Measurements from ENCODE around the gene CYSRT1. TPM values are rescaled to one million over a fixed set of nuclear protein-coding genes. Genes with fewer than 3 reads are reported as not detected.

CYSRT1 gene
- total RNA-seq, 4 donors from 2014 or later, result 0.94 to 2.3 (median 1.3) TPM; not detected in 1

- Histone ChIP-seq H3K4me3 (replicated peaks in 1 of 3) (no peak overlapping the region), H3K36me3 (peaks cover 38 to 55% of the 10 kb centered on the region in 2 donors), H3K9me3 (no peaks in the 10 kb centered on the region), H3K4me1 (no peaks in the 10 kb centered on the region), H3K27me3 (no peaks in the 10 kb centered on the region), H3K27ac (no peak overlapping the region)
- intact Hi-C loops (cut with DNase I), result no loop called here
- DNase-seq, result no peak
- 93 to 95% methylated on average over 17 to 19 of the region's 19 CpGs for WGBS, 2 donors
- TF ChIP-seq POLR2A (IDR thresholded peaks at IDR 0.05), result no peak
- TF ChIP-seq CTCF (IDR thresholded peaks at IDR 0.05), result no peak
Observed at GRCh38 chr9:137178939-137179630, 45.9 kb upstream of the CYSRT1 start.

- TF ChIP-seq CTCF (IDR thresholded peaks at IDR 0.05) (no peak), POLR2A (IDR thresholded peaks at IDR 0.05) (no peak)
- intact Hi-C loops (cut with DNase I), result no loop called here
- 98 to 99% methylated on average over 14 to 17 of the region's 17 CpGs for WGBS, 2 donors
- H3K27me3 ChIP-seq, result no peaks in the 10 kb centered on the region
- H3K4me1 ChIP-seq, result no peaks in the 10 kb centered on the region
- H3K36me3 ChIP-seq, result peaks cover 39 to 62% of the 10 kb centered on the region in 2 donors
- no peaks in the 10 kb centered on the region for H3K9me3 ChIP-seq
- no peak overlapping the region for H3K4me3 ChIP-seq (replicated peaks in 1 of 3)
- H3K27ac ChIP-seq, result no peak overlapping the region
- no peak for DNase-seq
Observed at GRCh38 chr9:137179761-137180160, 45.2 kb upstream of the CYSRT1 start.

GRCh38 chr9:137180491-137180890 is 44.5 kb upstream of the CYSRT1 start:
- H3K4me3 ChIP-seq (replicated peaks in 1 of 3), result no peak overlapping the region
- no peaks in the 10 kb centered on the region for H3K27me3 ChIP-seq
- no peak for TF ChIP-seq POLR2A (IDR thresholded peaks at IDR 0.05)
- no peak for TF ChIP-seq CTCF (IDR thresholded peaks at IDR 0.05)
- no peaks in the 10 kb centered on the region for H3K9me3 ChIP-seq
- WGBS, 2 donors, result 95 to 97% methylated on average over 8 to 16 of the region's 20 CpGs
- H3K36me3 ChIP-seq, result peaks cover 39 to 66% of the 10 kb centered on the region in 2 donors
- H3K4me1 ChIP-seq, result no peaks in the 10 kb centered on the region
- H3K27ac ChIP-seq, result no peak overlapping the region
- no peak for DNase-seq
- intact Hi-C loops (cut with DNase I), result no loop called here

- H3K4me1 ChIP-seq, result peaks cover 3 to 5% of the 10 kb centered on the region in 2 donors
- H3K27ac ChIP-seq, result no peak overlapping the region
- DNase-seq, result no peak
- H3K36me3 ChIP-seq, result peaks cover 39 to 69% of the 10 kb centered on the region in 2 donors
- no peaks in the 10 kb centered on the region for H3K27me3 ChIP-seq
- intact Hi-C loops (cut with DNase I), result no loop called here
- TF ChIP-seq POLR2A (IDR thresholded peaks at IDR 0.05), result no peak
- no peak for TF ChIP-seq CTCF (IDR thresholded peaks at IDR 0.05)
- H3K4me3 ChIP-seq (replicated peaks in 1 of 3), result no peak overlapping the region
- H3K9me3 ChIP-seq, result no peaks in the 10 kb centered on the region
- WGBS, 2 donors, result 92 to 94% methylated on average over 16 of the region's 22 CpGs
Observed at GRCh38 chr9:137181680-137182079, 43.3 kb upstream of the CYSRT1 start.

- intact Hi-C loops (cut with DNase I), result no loop called here
- Histone ChIP-seq H3K27ac (no peak overlapping the region), H3K36me3 (peaks cover 39 to 68% of the 10 kb centered on the region in 2 donors), H3K27me3 (no peaks in the 10 kb centered on the region), H3K9me3 (no peaks in the 10 kb centered on the region), H3K4me1 (peaks cover 15 to 17% of the 10 kb centered on the region in 2 donors), H3K4me3 (replicated peaks in 1 of 3) (no peak overlapping the region)
- TF ChIP-seq POLR2A (IDR thresholded peaks at IDR 0.05), result no peak
- no peak for TF ChIP-seq CTCF (IDR thresholded peaks at IDR 0.05)
- no peak for DNase-seq
- 92 to 100% methylated on average over 6 to 9 of the region's 17 CpGs for WGBS, 2 donors
Observed at GRCh38 chr9:137182836-137183235, 42.1 kb upstream of the CYSRT1 start.
